Endothelial cell of umbilical vein (primary cell): ENCODE data around the gene S100A5. TPM values are rescaled to one million over a fixed set of nuclear protein-coding genes. Genes with fewer than 3 reads are reported as not detected.

Experiments
- BruUV-seq: library from RNA; stranded (reverse); fragments of 400-500 nt; replicated peaks from 2 replicates; lab custom pipeline; 2021; lab: Mats Ljungman, UMichigan
- CTCF ChIA-PET: fragments of 300-600, 350-600 bp; sonication (Branson Sonifier 250); formaldehyde crosslinking; loops from one replicate; lab custom pipeline; 2021; ENCODE audit warnings: antibody characterized with exemption, inconsistent platforms; lab: Charles Lee
- POLR2A ChIA-PET: fragments of 300-600, 350-600 bp; sonication (Branson Sonifier 250); formaldehyde crosslinking; loops from one replicate; lab custom pipeline; 2021; ENCODE audit warnings: antibody characterized with exemption, inconsistent platforms; lab: Charles Lee
- DNase-seq: peaks from one replicate; pipeline ENCODE4 v3.0.0-alpha.2; 2011; ENCODE audit warnings: low read depth, low spot score
- FAIRE-seq: peaks from 2 replicates; lab custom pipeline; 2011; peaks lifted over from hg19 to GRCh38; lab: Jason Lieb, UNC
- H2AFZ ChIP-seq: 2 replicates; pipeline ENCODE4 v1.6.0; 2012; ENCODE audit warnings: low read depth, low read length, control low read depth, inconsistent platforms
- H3K27ac ChIP-seq: 2 replicates; pipeline ENCODE4 v1.5.1; 2011; ENCODE audit warnings: low read depth, mild to moderate bottlenecking, control low read depth, low read length, moderate library complexity; ENCODE audit not compliant: insufficient read depth
- H3K27me3 ChIP-seq, 2 experiments: 2 replicates each; pipeline versions ENCODE4 v1.6.0 to v1.6.1; 2011; ENCODE audit warnings: low read length in 2 of 2, mixed read lengths in 1 of 2; ENCODE audit not compliant: control insufficient read depth in 2 of 2, insufficient read depth in 2 of 2
- H3K36me3 ChIP-seq, 2 experiments: 2 replicates in 1 of 2; 3 replicates in 1 of 2; pipeline ENCODE4 v1.5.1; 2011; ENCODE audit warnings: low read length in 2 of 2, mild to moderate bottlenecking in 1 of 2, moderate library complexity in 1 of 2; ENCODE audit not compliant: control insufficient read depth in 2 of 2, insufficient read depth in 2 of 2; ENCODE audit errors: extremely low read depth in 1 of 2
- H3K4me1 ChIP-seq: 3 replicates; pipeline ENCODE4 v1.5.1; 2011; ENCODE audit warnings: mild to moderate bottlenecking, low read length; ENCODE audit not compliant: control insufficient read depth, insufficient read depth; ENCODE audit errors: extremely low read depth
- H3K4me2 ChIP-seq: 2 replicates; pipeline ENCODE4 v1.6.1; 2011; ENCODE audit warnings: low read length, control low read depth, mixed read lengths; ENCODE audit not compliant: insufficient read depth
- H3K4me3 ChIP-seq, 3 experiments: fragments of 200-600 bp in 1 of 3; sonication (generic), shearing (Covaris generic) in 1 of 3; replicated peaks in 1 of 3; 2 replicates each; pipeline ENCODE4 v1.5.1; 2011 to 2016; ENCODE audit warnings: control low read depth in 3 of 3, low read length in 3 of 3, mild to moderate bottlenecking in 2 of 3, inconsistent platforms in 1 of 3, low read depth in 1 of 3, moderate library complexity in 1 of 3; ENCODE audit not compliant: insufficient read depth in 1 of 3
- H3K79me2 ChIP-seq: 2 replicates; pipeline ENCODE4 v1.6.0; 2012; ENCODE audit warnings: low read length, inconsistent platforms; ENCODE audit not compliant: control insufficient read depth, insufficient read depth
- H3K9ac ChIP-seq: replicated peaks from 2 replicates; pipeline ENCODE3; 2011; ENCODE audit warnings: low read length, control low read depth; ENCODE audit not compliant: insufficient read depth; ENCODE audit errors: extremely low read depth
- H3K9me1 ChIP-seq: replicated peaks from 3 replicates; pipeline ENCODE4 v1.6.0; 2011; ENCODE audit warnings: mild to moderate bottlenecking, low read length; ENCODE audit not compliant: control insufficient read depth, insufficient read depth; ENCODE audit errors: extremely low read depth
- H3K9me3 ChIP-seq: replicated peaks from 2 replicates; pipeline ENCODE4 v1.5.1; 2012; ENCODE audit warnings: low read length, inconsistent platforms; ENCODE audit not compliant: control insufficient read depth, insufficient read depth
- H4K20me1 ChIP-seq: replicated peaks from 2 replicates; pipeline ENCODE3; 2011; ENCODE audit warnings: mild to moderate bottlenecking, low read length; ENCODE audit not compliant: control insufficient read depth, insufficient read depth; ENCODE audit errors: extremely low read depth
- CTCF ChIP-seq, 2 donors: IDR thresholded peaks; 1 replicate in 1 of 2; 2 replicates in 1 of 2; pipeline ENCODE4 v1.5.1; 2011; ENCODE audit warnings: low read length in 2 of 2, mild to moderate bottlenecking in 2 of 2, moderate library complexity in 2 of 2, control low read depth in 1 of 2, inconsistent platforms in 1 of 2, low read depth in 1 of 2; ENCODE audit not compliant: insufficient read depth in 1 of 2; ENCODE audit errors: extremely low read depth in 1 of 2
- EZH2 ChIP-seq: IDR thresholded peaks from 2 replicates; pipeline ENCODE4 v1.6.1; 2012; ENCODE audit warnings: borderline replicate concordance, low read depth, mild to moderate bottlenecking, moderate library complexity, low read length, inconsistent platforms; ENCODE audit not compliant: severe bottlenecking
- GATA2 ChIP-seq: IDR thresholded peaks from 2 replicates; pipeline ENCODE4 v1.7.0; 2011; ENCODE audit warnings: low read depth, mild to moderate bottlenecking, moderate library complexity, mixed read lengths, low read length; ENCODE audit not compliant: insufficient read length, insufficient read depth
- JUN ChIP-seq: IDR thresholded peaks from 2 replicates; pipeline ENCODE4 v1.6.1; 2011; ENCODE audit warnings: borderline replicate concordance, low read depth; ENCODE audit not compliant: insufficient read length, insufficient read depth
- MYC ChIP-seq: IDR thresholded peaks from one replicate; pipeline ENCODE4 v1.6.1; 2011; ENCODE audit warnings: mild to moderate bottlenecking, low read depth, low read length
- POLR2AphosphoS5 ChIP-seq: IDR thresholded peaks from 2 replicates; pipeline ENCODE4 v1.6.1; 2012; ENCODE audit warnings: low read depth, mild to moderate bottlenecking, control low read depth, low read length, moderate library complexity; ENCODE audit not compliant: insufficient read depth
- dilution Hi-C: fragments of 300-500 bp; cut with MboI; formaldehyde crosslinking; loops from one replicate; pipeline ENCODE4 v1.15.0; 2019; ENCODE audit warnings: low sequenced_read_pairs; ENCODE audit not compliant: extremely low pct_ligation_motif_present
- intact Hi-C: fragments of 100-400 bp; cut with micrococcal nuclease; formaldehyde crosslinking; loops from one replicate; pipeline ENCODE4 v1.10.0; 2022
- polyA plus RNA-seq, 4 experiments: library from polyadenylated mRNA; depleted of rRNA in 3 of 4; stranded (reverse) in 3 of 4; unstranded in 1 of 4; fragments of >200 nt; gene quantifications; 2 replicates each; pipeline versions ENCODE4 v1.2.1 to v1.2.3, GENCODE V29; 2011 to 2012; ENCODE audit warnings: missing spikeins in 1 of 4
- total RNA-seq: library from RNA; stranded (reverse); gene quantifications from 2 replicates; pipeline ENCODE4 v1.2.3, GENCODE V29; 2021

Gene S100A5
- total and polyA plus RNA-seq, 2 donors (not counting 3 experiments of a cell fraction or from before 2014, with no cell fraction given), result not detected

DNA sequence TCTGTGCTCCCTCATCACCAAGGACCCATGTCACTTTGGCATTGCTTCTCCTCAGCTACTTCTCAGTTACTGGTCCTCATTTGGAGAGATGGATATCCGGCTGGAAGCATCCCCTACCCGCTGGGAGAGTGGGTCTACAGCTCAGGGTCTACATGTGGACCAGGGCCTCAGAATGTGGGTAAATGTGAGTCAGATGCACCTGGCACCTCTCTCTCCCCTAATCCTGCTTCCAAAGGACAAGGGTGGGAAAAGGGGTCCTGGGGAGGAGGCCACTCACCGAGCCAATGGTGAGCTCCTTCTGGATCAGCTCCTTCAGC lies 5.9 kb downstream of the S100A5 start:
- peaks cover 43% of the 10 kb centered on the region for H3K4me1 ChIP-seq
- no TSS peak for BruUV-seq
- peak overlapping the region; percentile 86 for H3K9ac ChIP-seq
- TF ChIP-seq JUN, result no peak
- H3K9me3 ChIP-seq, result no peaks in the 10 kb centered on the region
- no peak overlapping the region for H2AFZ ChIP-seq
- intact Hi-C loops (no loop called here), dilution Hi-C loops (no loop called here)
- peak overlapping the region; percentile 96 for H3K27ac ChIP-seq
- FAIRE-seq, result no peak
- H3K36me3 ChIP-seq, result no peaks in the 10 kb centered on the region
- ChIA-PET POLR2A (interaction anchor here (0.6 to 3.9 kb wide), 4 partner anchors 11 to 193 kb away, joined by 3 to 32 read pairs (median 5); partner anchors contain the start of genes CHTOP, INTS3, S100A2 and S100A4), CTCF (interaction anchor here (1.1 to 5.8 kb wide), 7 partner anchors 10 to 93 kb away, joined by 3 to 216 read pairs (median 48); partner anchors contain the start of genes S100A1, S100A13, S100A2 and S100A3)
- DNase-seq, result no peak
- H4K20me1 ChIP-seq, result no peaks in the 10 kb centered on the region
- H3K79me2 ChIP-seq, result peaks cover 15% of the 10 kb centered on the region
- H3K4me2 ChIP-seq, result peak overlapping the region; percentile 91
- no peaks in the 10 kb centered on the region for H3K27me3 ChIP-seq
- H3K4me3 ChIP-seq, result peak overlapping the region; percentile 34 to 84 (median 81)
- no peaks in the 10 kb centered on the region for H3K9me1 ChIP-seq

DNA sequence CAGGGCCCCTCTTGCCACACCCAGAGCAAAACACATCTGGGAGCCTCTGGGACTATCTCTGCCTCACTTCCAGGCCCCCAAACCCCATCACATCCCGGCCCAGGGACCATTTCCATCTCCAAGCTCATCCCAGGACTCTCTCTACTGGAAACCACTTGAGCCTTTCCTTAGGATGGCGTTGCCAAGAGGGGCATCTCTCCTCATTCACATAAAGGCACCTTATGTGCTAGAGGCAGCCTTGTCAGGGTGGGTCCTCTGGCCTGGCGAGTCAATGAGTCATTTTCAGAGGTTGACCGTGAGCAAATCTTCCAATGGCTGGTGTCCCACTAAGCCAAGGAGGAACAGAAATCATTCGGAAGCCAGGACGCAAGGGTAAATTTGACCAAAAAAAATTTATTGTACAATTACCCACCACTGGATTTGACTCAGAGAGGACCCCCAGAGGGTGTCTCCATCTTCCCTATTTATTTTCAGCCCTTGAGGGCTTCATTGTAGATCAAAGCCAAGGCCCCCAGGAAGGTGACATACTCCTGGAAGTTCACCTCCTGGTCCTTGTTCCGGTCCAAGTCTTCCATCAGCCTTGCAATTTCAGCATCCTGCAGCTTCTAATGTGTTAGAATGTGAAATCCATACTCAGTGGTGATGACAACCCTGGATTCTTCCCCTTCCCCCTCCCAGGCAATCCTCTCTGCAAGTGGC lies 6.4 kb downstream of the S100A5 start:
- Histone ChIP-seq H3K4me3 (peak overlapping the region; percentile 34 to 84 (median 81)), H3K27ac (peak overlapping the region; percentile 96), H3K9me3 (no peaks in the 10 kb centered on the region), H3K9me1 (no peaks in the 10 kb centered on the region), H4K20me1 (no peaks in the 10 kb centered on the region), H3K27me3 (no peaks in the 10 kb centered on the region), H2AFZ (no peak overlapping the region), H3K9ac (peak overlapping the region; percentile 86), H3K36me3 (no peaks in the 10 kb centered on the region), H3K4me2 (peak overlapping the region; percentile 91), H3K4me1 (peaks cover 43% of the 10 kb centered on the region), H3K79me2 (peaks cover 15% of the 10 kb centered on the region)
- FAIRE-seq (no peak), DNase-seq (no peak)
- TF ChIP-seq MYC (no peak), EZH2 (no peak), GATA2 (no peak), CTCF (IDR thresholded peaks at IDR 0.05; ENCODE audit: extremely low read depth in 1 of 2, insufficient read depth in 1 of 2, low read depth in 1 of 2, low read length in 2 of 2) (no peak), POLR2AphosphoS5 (no peak)
- TSS peak; percentile 93 for BruUV-seq
- dilution Hi-C loops (no loop called here), intact Hi-C loops (no loop called here)
- CTCF ChIA-PET, result interaction anchor here (0.9 to 5.8 kb wide), 11 partner anchors 10 to 119 kb away, joined by 3 to 216 read pairs (median 12); partner anchors contain the start of genes S100A1, S100A13, S100A2 and S100A3
- POLR2A ChIA-PET, result interaction anchor here (0.6 to 3.9 kb wide), 6 partner anchors 11 to 193 kb away, joined by 3 to 32 read pairs (median 5); partner anchors contain the start of genes CHTOP, INTS3, S100A13 and S100A2
